D721Med (cell line): ENCODE data around the gene ASB17.
"Not testable (repeated sequence)": the region's sequence is repeated elsewhere in the genome, so short reads cannot be mapped to it uniquely, and the experiment has no call there.

ENCODE experiments used
- DNase-seq: peaks from one replicate; pipeline ENCODE4 v3.0.0; 2011; ENCODE audit warnings: low spot score; ENCODE audit not compliant: insufficient read length
- FAIRE-seq: peaks from 2 replicates; lab custom pipeline; 2011; peaks lifted over from hg19 to GRCh38; lab: Jason Lieb, UNC
- CTCF ChIP-seq: IDR thresholded peaks from 2 replicates; pipeline ENCODE4 v1.5.1; 2012; ENCODE audit warnings: mild to moderate bottlenecking, control low read depth; ENCODE audit not compliant: insufficient read depth; ENCODE audit errors: missing control alignments

The ASB17 gene

GRCh38 chr1:75954586-75954985 is 22.4 kb upstream of the ASB17 start:
- DNase-seq (no peak), FAIRE-seq (no peak)
- no peak for TF ChIP-seq CTCF

GRCh38 chr1:75953461-75953860 is 21.3 kb upstream of the ASB17 start:
- DNase-seq = no peak
- no peak for FAIRE-seq
- no peak for TF ChIP-seq CTCF

GRCh38 chr1:75952016-75952415 is 19.8 kb upstream of the ASB17 start:
- no peak for FAIRE-seq
- no peak for TF ChIP-seq CTCF
- DNase-seq = no peak

GRCh38 chr1:75950176-75950575 is 18.0 kb upstream of the ASB17 start:
- TF ChIP-seq CTCF = no peak
- no peak for FAIRE-seq
- no peak for DNase-seq

- FAIRE-seq, DNase-seq: not testable (repeated sequence)
Observed at GRCh38 chr1:75943037-75943436, 10.8 kb upstream of the ASB17 start.

GRCh38 chr1:75937034-75937433 is 4.8 kb upstream of the ASB17 start:
- DNase-seq = no peak
- no peak for FAIRE-seq

GRCh38 chr1:75922698-75923097 is 9.5 kb downstream of the ASB17 start:
- FAIRE-seq (no peak), DNase-seq (no peak)
- TF ChIP-seq CTCF = no peak

More at GRCh38 chr1:75937034-75937433, 4.8 kb upstream of the ASB17 start:
- TF ChIP-seq CTCF = no peak

- TF ChIP-seq CTCF = no peak
- no peak for DNase-seq
- FAIRE-seq = no peak
Observed at GRCh38 chr1:75916834-75917233, 15.4 kb downstream of the ASB17 start.
